ENCODE results near the gene FBXO33.

The FBXO33 gene, protein sequence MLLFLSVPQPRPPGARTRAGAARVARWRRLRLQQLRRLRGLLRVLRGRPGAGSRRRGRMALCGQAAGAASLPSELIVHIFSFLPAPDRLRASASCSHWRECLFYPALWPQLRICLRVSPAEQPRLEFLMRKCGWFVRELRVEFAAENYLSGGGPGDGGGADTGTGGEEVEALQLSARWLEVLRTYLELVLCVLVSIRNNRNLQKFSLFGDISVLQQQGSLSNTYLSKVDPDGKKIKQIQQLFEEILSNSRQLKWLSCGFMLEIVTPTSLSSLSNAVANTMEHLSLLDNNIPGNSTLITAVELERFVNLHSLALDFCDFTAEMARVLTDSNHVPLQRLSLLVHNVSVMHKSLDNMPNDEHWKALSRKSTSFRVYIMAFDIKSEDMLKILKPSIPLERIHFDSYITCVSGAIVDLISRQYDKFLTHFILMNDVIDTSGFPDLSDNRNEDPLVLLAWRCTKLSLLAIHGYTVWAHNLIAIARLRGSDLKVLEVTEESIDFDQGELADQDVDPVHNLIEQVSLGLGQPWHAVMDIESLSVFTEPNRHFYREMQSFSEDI

DNA sequence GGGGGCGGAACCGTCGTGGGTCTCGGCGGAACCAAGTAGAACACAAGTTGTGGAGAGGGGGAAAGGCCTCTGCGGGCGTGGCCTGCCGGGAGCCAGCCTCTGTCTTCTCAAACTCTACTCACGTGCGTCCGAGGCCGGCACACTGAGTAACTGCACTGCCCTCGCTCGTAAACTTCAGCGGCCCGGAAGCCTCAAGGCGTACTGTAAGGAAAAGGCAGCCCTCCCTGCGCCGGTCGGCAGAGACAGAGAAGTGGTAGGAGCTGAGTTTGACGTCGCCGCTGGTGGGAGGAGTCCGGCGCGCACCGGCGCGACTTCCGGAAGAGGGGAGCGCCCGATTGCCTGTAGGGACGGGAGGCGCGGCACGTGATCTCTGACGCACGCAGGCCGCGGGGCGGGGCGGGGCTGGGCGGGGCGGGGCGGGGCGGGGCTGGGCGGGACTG lies at the start of gene FBXO33:
Gene FBXO33, minus strand, starts transcription at position 255 of the 440 bp plus-strand sequence. CDS start 271 bp downstream, outside the sequence.
- peak; percentile 92 for DNase-seq (ENCODE audit: low read depth)

DNA sequence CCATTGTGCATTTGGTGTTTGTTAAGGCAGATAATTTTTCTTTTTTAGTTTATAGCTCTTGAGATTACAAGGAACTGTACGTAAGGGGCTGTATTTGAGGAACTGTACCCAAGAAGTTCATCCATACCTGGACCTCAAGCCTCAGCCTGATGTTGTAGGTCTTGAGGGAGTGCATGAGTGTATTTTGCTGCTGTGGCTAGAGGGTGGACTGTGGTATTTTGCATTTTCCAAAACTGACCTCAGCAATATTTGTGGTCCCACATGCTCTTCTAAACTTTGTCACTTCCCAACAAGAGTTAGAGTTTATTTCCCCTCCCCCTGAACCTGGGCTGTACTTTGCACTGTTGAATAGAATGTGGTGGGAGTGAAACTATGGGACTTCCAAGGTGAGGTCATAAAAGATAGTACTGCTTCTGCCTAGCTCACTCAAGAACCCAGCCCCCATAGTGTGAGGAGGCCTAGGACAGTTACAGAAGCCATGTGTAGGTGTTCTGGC lies 42.2 kb upstream of the FBXO33 start:
- no peak for DNase-seq (ENCODE audit: low read depth)

GRCh38 chr14:39472078-39472477 lies 39.8 kb upstream of the FBXO33 start:
- DNase-seq (ENCODE audit: low read depth) = no peak

- DNase-seq (ENCODE audit: low read depth) = peak; percentile 19
Measured at GRCh38 chr14:39469094-39469710, 37.0 kb upstream of the FBXO33 start.

GRCh38 chr14:39467889-39468524 lies 35.8 kb upstream of the FBXO33 start:
- DNase-seq (ENCODE audit: low read depth) = no peak

- DNase-seq (ENCODE audit: low read depth) = no peak
Measured at GRCh38 chr14:39459795-39460478, 27.7 kb upstream of the FBXO33 start.

DNA sequence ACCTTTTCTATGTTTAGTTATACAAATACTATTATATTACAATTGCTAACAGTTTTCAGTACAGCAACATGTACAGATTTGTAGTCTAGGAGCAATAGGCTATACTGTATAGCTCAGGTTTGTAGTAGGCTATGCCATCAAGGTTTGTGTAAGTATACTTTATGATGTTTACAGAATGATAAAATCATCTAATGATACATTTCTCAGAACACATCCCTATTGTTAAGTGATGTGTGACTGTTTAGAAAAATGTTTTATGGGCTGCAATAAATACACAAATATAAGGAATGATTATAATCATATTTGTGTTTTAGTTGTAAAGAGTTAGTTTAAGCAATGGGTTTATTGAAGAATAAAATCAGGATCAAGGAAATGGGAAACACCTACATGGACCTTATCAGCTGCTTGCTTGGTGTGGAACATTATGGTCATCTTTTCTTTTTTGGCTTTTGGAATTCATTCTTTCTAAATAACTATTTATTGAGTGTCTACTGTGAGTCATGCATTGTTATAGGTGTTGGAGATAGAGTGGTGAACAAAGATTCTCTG lies 24.5 kb upstream of the FBXO33 start:
- DNase-seq (ENCODE audit: low read depth) = no peak

DNA sequence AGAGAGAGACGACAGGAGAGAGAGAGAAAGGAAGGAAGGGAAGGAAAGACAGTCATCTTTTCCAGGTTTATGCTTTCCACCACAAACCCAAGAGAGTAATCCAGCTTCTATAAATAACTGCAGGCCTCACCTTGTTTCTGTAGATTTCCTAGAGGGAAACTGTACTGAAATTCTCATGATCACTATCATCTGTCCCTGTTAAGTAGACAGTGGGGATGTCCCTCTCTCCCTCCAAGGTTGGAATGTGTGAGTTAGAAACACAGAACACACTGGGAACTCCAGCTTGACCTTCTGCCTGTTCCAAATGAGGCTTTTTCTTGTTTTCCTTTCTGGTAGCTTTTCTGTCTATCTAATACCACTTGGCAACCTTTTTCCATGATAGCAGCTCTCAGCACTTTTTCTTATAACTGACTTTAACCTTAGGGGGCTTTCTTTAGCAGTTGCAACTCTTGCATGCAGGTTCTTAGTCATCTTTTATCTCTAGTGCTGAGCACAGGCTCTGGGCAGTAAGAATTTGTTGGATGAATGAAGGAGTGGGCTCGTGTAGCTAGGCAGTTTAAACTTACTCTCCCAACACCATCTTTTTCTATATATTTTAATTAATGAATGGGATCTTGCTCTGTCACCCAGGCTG lies 22.8 kb upstream of the FBXO33 start:
- no peak for DNase-seq (ENCODE audit: low read depth)

- DNase-seq (ENCODE audit: low read depth) = no peak
Measured at GRCh38 chr14:39452680-39453079, 20.4 kb upstream of the FBXO33 start.

- no peak for DNase-seq (ENCODE audit: low read depth)
Measured at GRCh38 chr14:39451811-39452210, 19.6 kb upstream of the FBXO33 start.

DNA sequence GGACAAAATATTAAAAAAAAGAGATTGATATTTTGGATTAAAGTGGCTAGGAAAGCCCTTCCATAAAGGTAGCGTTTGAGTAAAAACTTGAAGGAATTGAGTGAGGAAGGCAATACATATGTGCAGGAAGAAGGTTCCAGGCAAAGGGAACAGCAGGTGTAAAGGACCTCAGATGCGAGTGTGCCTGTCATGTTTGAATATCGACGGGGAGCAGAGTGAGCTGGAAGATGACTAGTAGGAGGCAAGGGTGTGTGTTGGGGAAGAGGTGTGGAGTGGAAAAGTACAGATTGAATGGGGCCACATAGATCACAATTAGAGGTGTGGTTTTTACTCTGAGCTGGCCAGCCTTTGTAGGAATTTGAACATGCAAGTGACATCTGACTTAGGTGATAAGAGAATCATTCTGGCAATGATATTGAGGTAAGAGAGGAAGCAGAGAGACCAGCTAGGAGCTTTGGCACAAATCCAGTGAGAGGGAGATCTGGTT lies 15.0 kb upstream of the FBXO33 start:
- DNase-seq (ENCODE audit: low read depth) = no peak

DNA sequence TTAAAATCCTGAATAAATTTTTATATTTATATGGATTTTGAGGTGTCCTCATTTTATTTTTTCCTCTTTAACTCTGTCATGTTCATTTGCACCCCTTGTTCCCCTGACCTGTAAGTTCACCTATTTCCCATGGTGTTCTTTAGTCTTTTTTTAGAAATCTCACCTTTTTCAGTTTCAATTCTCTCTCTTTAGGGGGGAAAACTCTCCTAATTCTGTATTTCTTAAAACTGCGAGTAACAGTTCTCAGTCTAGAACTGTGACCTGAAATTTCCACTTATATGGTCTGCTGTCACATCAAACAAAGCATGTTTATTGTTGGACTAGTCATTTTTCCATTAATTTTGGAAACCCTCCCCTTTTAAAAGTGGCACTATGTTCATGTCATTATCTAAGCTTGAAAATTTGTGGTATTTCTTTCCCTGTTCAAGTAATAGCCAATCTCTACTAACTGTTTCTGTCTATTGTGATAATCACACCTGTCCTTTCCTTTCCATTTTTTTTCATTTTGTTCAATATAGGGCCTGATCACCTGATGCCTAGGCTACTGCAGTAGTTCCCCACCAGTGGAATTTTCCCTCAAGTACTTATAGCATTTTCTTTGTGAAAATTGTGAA lies 14.0 kb upstream of the FBXO33 start:
- DNase-seq (ENCODE audit: low read depth) = no peak

- DNase-seq (ENCODE audit: low read depth) = no peak
Measured at GRCh38 chr14:39442293-39442692, 10.1 kb upstream of the FBXO33 start.

DNA sequence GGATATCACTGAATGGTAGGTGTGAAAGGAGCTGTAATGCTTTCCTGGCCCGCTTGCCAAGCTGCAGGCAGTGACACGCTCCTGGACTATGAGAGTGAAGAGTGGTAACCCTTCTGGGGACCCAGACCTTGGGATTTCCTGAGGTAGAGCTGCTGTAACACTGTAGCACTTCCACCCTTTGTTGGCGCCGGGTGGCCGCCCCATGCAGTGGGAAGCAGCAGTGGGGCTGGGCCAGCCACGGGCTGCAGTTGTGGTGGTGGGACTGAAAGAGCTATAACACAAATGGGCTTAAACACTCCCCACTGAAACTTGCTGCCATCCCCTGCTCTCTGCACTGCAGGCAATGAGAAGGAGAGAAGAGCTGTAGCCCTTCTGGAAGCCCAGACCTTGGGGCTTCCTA lies 9.6 kb upstream of the FBXO33 start:
- DNase-seq (ENCODE audit: low read depth) = no peak

DNA sequence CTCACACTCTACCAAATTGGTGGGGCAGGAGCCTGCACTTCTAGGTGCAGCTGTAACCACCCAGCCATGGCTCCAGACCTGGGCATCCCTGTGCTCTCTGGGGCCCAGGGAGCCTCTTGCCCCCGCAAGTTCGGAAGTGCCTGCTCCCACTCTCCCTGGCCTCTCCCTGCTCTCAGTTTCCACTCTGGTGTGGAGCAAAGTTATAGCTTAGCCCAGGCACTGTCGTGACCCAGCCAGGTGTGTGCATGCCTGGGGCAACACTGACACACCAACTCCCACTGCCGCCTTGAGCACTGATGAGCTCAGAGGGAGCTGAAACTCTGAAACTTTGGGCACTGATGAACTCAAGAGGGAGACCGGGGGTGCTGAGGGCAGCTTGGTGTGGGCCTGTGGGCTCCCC lies 8.7 kb upstream of the FBXO33 start:
- no peak for DNase-seq (ENCODE audit: low read depth)

GRCh38 chr14:39435241-39435640 lies 3.0 kb upstream of the FBXO33 start:
- DNase-seq (ENCODE audit: low read depth) = no peak

DNA sequence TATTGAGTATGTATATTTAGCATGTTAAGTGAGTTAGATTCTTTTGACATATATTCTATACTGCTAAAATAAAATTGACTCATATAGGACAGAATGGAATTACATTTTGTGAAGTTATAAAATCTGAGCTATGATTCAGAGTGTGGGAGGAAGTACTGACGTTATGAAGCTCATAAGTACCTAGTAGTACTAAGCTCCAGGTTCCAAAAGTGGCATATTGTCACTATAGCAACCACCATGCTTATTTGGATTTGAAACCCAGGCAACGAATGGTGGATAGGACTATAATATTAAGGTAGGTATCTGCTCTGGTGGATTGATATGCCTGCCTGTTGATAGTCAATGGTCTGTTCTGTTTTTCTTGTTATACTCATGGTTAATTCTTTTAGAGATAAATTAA lies 2.2 kb upstream of the FBXO33 start:
- DNase-seq (ENCODE audit: low read depth) = no peak

DNA sequence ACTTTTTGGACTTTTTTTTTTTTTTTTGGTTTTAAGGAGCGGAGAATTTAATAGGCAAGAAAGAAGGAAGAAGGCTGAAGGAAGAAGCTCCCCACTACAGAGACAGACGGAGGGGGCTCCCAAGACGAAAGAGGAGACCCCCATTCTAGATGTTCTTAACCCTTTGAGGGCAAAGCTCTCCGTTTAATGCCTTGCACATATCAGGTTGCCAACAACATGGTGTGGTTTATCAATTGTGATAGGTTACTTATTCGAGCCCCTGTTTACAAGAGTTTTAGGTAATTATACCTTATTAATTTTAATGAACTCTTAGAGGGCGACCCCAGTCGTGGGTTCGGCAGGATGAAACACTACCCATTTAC lies 1.2 kb upstream of the FBXO33 start:
- no peak for DNase-seq (ENCODE audit: low read depth)

DNA sequence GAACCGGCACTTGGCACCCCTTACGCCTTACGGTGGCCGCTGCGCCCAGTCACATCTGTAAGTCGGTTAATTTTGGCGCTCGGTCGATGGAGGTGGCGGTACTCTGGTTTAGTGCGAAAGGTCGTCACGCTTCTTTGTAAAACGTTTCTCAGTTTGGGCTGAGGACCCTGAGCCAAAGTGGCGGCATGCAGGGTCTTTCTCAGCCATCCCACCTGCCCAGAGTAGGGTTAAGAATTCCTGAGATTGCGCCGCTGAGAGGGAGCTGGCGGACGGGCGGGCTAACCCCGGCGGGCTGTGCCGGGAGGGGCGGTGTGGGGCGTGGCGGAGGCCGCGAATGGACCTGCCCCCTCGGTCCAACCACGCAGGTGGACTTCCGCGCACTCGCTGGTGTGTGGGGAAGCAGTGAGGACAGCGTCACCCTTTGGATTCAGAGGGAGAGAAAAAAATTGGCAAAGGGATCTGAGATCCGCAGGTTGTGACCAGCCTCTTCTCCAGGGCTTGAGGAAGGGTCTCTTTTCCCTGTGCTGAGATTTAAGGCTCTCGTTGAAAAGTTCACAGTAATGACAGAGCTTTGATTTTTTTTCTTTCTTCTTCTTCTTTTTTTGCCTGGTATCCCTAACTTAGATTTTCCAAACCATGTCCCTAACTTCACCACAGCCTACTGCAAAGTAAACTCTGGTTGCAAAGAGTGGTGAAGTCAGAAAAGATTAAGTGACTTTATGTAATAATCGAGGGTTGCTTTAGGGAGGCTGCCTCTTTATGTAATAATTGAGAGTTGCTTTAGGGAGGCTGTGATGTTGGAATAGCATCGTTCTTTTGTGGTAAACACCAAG lies 602 bp upstream of the FBXO33 start:
- peak; percentile 61 for DNase-seq (ENCODE audit: low read depth)
